WTC11 (cell line): ENCODE measurements around the gene SORT1. TPM values are rescaled to one million over a fixed set of nuclear protein-coding genes. Genes with fewer than 3 reads are reported as not detected.

Source experiments
- ATAC-seq: fragments of 200-7000 bp; cut with Tn5 transposase; 2 replicates; pipeline ENCODE4 v1.10.0; 2021; ENCODE audit warnings: mild to moderate bottlenecking, moderate library complexity
- CTCF ChIA-PET: fragments of 300-600 bp; sonication (Branson Sonifier 250); formaldehyde crosslinking; loops from one replicate; lab custom pipeline; 2021; ENCODE audit warnings: antibody characterized with exemption; lab: Charles Lee
- POLR2A ChIA-PET: fragments of 350-600 bp; sonication (Branson Sonifier 250); formaldehyde crosslinking; loops from one replicate; lab custom pipeline; 2021; ENCODE audit warnings: antibody characterized with exemption; lab: Charles Lee
- DNase-seq: peaks from one replicate; pipeline ENCODE4 v3.0.0; 2021; ENCODE audit warnings: low spot score
- H3K27ac Mint-ChIP-seq: 2 replicates; pipeline ENCODE4 v1.8.0; 2021; ENCODE audit warnings: mixed read lengths
- H3K27me3 Mint-ChIP-seq: 2 replicates; pipeline ENCODE4 v1.8.0; 2021; ENCODE audit warnings: low read depth, mild to moderate bottlenecking, moderate library complexity, mixed read lengths
- H3K36me3 Mint-ChIP-seq: 2 replicates; pipeline ENCODE4 v1.8.0; 2021; ENCODE audit warnings: mixed read lengths
- H3K4me1 Mint-ChIP-seq: 2 replicates; pipeline ENCODE4 v1.8.0; 2022; ENCODE audit warnings: mixed read lengths
- H3K4me3 Mint-ChIP-seq: 2 replicates; pipeline ENCODE4 v1.8.0; 2021; ENCODE audit warnings: mild to moderate bottlenecking, moderate library complexity, mixed read lengths
- H3K9me3 Mint-ChIP-seq: 2 replicates; pipeline ENCODE4 v1.8.0; 2021; ENCODE audit warnings: mixed read lengths
- CBFB ChIP-seq: sonication (generic); formaldehyde crosslinking; IDR thresholded peaks from 2 replicates; pipeline ENCODE4 v1.8.1; 2022; ENCODE audit warnings: mild to moderate bottlenecking, low read depth, missing genetic modification reagents
- EMX1 ChIP-seq: fragments of 250-450 bp; sonication (Bioruptor Pico); IDR thresholded peaks from 2 replicates; pipeline ENCODE4 v1.8.0; 2021; ENCODE audit warnings: mild to moderate bottlenecking
- FOXJ3 ChIP-seq: sonication (generic); formaldehyde crosslinking; IDR thresholded peaks from 2 replicates; pipeline ENCODE4 v1.9.0; 2021; ENCODE audit warnings: missing genetic modification reagents, mild to moderate bottlenecking, borderline replicate concordance
- FOXP1 ChIP-seq: sonication (generic); formaldehyde crosslinking; IDR thresholded peaks from 2 replicates; pipeline ENCODE4 v1.8.0; 2022; ENCODE audit warnings: missing genetic modification reagents, mild to moderate bottlenecking, moderate library complexity, borderline replicate concordance
- HMGA2 ChIP-seq: fragments of 250-450 bp; sonication (Bioruptor Pico); IDR thresholded peaks from 2 replicates; pipeline ENCODE4 v1.4.0; 2021; ENCODE audit warnings: mild to moderate bottlenecking, moderate library complexity
- IRF2 ChIP-seq: sonication (generic); formaldehyde crosslinking; IDR thresholded peaks from 2 replicates; pipeline ENCODE4 v1.8.0; 2022; ENCODE audit warnings: low read depth, missing genetic modification reagents, borderline replicate concordance
- KAT7 ChIP-seq: sonication (generic); formaldehyde crosslinking; IDR thresholded peaks from 2 replicates; pipeline ENCODE4 v1.8.1; 2023; ENCODE audit warnings: missing genetic modification reagents, mild to moderate bottlenecking, borderline replicate concordance
- OVOL2 ChIP-seq: fragments of 250-450 bp; sonication (Bioruptor Pico); IDR thresholded peaks from 2 replicates; pipeline ENCODE4 v1.9.0; 2021; ENCODE audit warnings: mild to moderate bottlenecking, borderline replicate concordance
- PRDM15 ChIP-seq: sonication (generic); formaldehyde crosslinking; IDR thresholded peaks from 2 replicates; pipeline ENCODE4 v1.8.0; 2022; ENCODE audit warnings: missing genetic modification reagents
- ZNF263 ChIP-seq: sonication (generic); formaldehyde crosslinking; IDR thresholded peaks from 2 replicates; pipeline ENCODE4 v1.8.1; 2022; ENCODE audit warnings: low read depth, mild to moderate bottlenecking, moderate library complexity, missing genetic modification reagents
- ZNF317 ChIP-seq: sonication (generic); formaldehyde crosslinking; IDR thresholded peaks from 2 replicates; pipeline ENCODE4 v1.8.1; 2023; ENCODE audit warnings: low read depth, mild to moderate bottlenecking, moderate library complexity, missing genetic modification reagents, borderline replicate concordance
- ZNF425 ChIP-seq: fragments of 250-450 bp; sonication (Bioruptor Pico); conservative IDR thresholded peaks from 2 replicates; pipeline ENCODE4 v1.9.0; 2021; ENCODE audit warnings: mild to moderate bottlenecking
- total RNA-seq: library from RNA; stranded (reverse); gene quantifications from 3 replicates; pipeline ENCODE4 v1.2.3, GENCODE V29; 2021
- TF ChIP-seq, protein P1 (sequence below): sonication (generic); formaldehyde crosslinking; IDR thresholded peaks from 2 replicates; pipeline ENCODE4 v1.8.1; 2022; ENCODE audit warnings: mild to moderate bottlenecking, missing genetic modification reagents, moderate library complexity, borderline replicate concordance
- TF ChIP-seq, protein P2 (sequence below): fragments of 250-450 bp; sonication (Bioruptor Pico); IDR thresholded peaks from 2 replicates; pipeline ENCODE4 v1.9.0; 2021; ENCODE audit warnings: mild to moderate bottlenecking
- TF ChIP-seq, protein P3 (sequence below): sonication (generic); formaldehyde crosslinking; IDR thresholded peaks from 2 replicates; pipeline ENCODE4 v1.8.0; 2022; ENCODE audit warnings: mild to moderate bottlenecking, missing genetic modification reagents
- TF ChIP-seq, protein P4 (sequence below): sonication (generic); formaldehyde crosslinking; IDR thresholded peaks from 2 replicates; pipeline ENCODE4 v1.8.1; 2023; ENCODE audit warnings: mild to moderate bottlenecking, moderate library complexity, missing genetic modification reagents
- TF ChIP-seq, protein P5 (sequence below): sonication (generic); formaldehyde crosslinking; IDR thresholded peaks from 2 replicates; pipeline ENCODE4 v1.8.1; 2023; ENCODE audit warnings: mild to moderate bottlenecking, missing genetic modification reagents, moderate library complexity

Gene SORT1
- total RNA-seq, 1 experiment from 2014 or later = 55.9 TPM

DNA sequence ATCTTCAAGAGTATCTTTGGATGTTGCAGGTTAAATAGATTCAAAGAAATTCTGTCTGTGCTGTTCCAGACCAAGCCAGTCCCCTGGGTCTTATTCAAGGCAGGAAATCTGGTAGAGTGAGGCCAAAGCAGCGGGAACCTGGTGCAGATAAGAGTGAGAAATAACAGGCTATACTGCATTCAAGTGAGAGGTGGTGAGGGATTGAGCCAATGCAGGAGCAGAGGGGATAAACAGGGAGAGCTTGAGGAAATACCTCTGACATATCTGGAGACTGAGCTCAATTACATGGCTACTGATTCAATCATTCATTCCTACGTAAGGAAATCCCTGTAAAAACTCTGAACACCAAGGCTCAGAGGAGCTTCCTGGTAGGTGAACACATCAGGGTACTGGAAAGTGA, 45.8 kb upstream of the SORT1 start:
- CTCF ChIA-PET = no interaction called here
- POLR2A ChIA-PET = no interaction called here
- Mint-ChIP-seq H3K9me3 (no peaks in the 10 kb centered on the region), H3K4me1 (no peaks in the 10 kb centered on the region), H3K4me3 (no peak overlapping the region), H3K27me3 (peaks cover 16% of the 10 kb centered on the region), H3K36me3 (no peaks in the 10 kb centered on the region), H3K27ac (no peak overlapping the region)
- ATAC-seq = no peak
- TF ChIP-seq ZNF263 (CRISPR knock-in tag) = no peak
- TF ChIP-seq IRF2 (CRISPR knock-in tag) = no peak
- TF ChIP-seq HMGA2 (CRISPR knock-in tag) = no peak
- TF ChIP-seq, protein P1, sequence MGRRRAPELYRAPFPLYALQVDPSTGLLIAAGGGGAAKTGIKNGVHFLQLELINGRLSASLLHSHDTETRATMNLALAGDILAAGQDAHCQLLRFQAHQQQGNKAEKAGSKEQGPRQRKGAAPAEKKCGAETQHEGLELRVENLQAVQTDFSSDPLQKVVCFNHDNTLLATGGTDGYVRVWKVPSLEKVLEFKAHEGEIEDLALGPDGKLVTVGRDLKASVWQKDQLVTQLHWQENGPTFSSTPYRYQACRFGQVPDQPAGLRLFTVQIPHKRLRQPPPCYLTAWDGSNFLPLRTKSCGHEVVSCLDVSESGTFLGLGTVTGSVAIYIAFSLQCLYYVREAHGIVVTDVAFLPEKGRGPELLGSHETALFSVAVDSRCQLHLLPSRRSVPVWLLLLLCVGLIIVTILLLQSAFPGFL (CRISPR knock-in tag) = no peak
- DNase-seq = no peak

GRCh38 chr1:109441069-109441468, 43.4 kb upstream of the SORT1 start:
- ATAC-seq (no peak), DNase-seq (no peak)
- Mint-ChIP-seq H3K36me3 (no peaks in the 10 kb centered on the region), H3K9me3 (no peaks in the 10 kb centered on the region), H3K4me1 (no peaks in the 10 kb centered on the region), H3K27me3 (peaks cover 10% of the 10 kb centered on the region), H3K4me3 (no peak overlapping the region), H3K27ac (no peak overlapping the region)
- TF ChIP-seq, protein P2, sequence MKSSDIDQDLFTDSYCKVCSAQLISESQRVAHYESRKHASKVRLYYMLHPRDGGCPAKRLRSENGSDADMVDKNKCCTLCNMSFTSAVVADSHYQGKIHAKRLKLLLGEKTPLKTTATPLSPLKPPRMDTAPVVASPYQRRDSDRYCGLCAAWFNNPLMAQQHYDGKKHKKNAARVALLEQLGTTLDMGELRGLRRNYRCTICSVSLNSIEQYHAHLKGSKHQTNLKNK (CRISPR knock-in tag) = no peak
- TF ChIP-seq PRDM15 (CRISPR knock-in tag) (no peak), OVOL2 (no peak), FOXJ3 (CRISPR knock-in tag) (no peak), ZNF425 (CRISPR knock-in tag) (no peak), KAT7 (CRISPR knock-in tag) (no peak), EMX1 (no peak), ZNF317 (no peak), HMGA2 (CRISPR knock-in tag) (no peak), FOXP1 (CRISPR knock-in tag) (no peak), CBFB (CRISPR knock-in tag) (no peak)
- TF ChIP-seq, protein P3, sequence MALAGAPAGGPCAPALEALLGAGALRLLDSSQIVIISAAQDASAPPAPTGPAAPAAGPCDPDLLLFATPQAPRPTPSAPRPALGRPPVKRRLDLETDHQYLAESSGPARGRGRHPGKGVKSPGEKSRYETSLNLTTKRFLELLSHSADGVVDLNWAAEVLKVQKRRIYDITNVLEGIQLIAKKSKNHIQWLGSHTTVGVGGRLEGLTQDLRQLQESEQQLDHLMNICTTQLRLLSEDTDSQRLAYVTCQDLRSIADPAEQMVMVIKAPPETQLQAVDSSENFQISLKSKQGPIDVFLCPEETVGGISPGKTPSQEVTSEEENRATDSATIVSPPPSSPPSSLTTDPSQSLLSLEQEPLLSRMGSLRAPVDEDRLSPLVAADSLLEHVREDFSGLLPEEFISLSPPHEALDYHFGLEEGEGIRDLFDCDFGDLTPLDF = no peak
- TF ChIP-seq, protein P4, sequence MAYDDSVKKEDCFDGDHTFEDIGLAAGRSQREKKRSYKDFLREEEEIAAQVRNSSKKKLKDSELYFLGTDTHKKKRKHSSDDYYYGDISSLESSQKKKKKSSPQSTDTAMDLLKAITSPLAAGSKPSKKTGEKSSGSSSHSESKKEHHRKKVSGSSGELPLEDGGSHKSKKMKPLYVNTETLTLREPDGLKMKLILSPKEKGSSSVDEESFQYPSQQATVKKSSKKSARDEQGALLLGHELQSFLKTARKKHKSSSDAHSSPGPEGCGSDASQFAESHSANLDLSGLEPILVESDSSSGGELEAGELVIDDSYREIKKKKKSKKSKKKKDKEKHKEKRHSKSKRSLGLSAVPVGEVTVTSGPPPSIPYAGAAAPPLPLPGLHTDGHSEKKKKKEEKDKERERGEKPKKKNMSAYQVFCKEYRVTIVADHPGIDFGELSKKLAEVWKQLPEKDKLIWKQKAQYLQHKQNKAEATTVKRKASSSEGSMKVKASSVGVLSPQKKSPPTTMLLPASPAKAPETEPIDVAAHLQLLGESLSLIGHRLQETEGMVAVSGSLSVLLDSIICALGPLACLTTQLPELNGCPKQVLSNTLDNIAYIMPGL = no peak
- TF ChIP-seq, protein P5, sequence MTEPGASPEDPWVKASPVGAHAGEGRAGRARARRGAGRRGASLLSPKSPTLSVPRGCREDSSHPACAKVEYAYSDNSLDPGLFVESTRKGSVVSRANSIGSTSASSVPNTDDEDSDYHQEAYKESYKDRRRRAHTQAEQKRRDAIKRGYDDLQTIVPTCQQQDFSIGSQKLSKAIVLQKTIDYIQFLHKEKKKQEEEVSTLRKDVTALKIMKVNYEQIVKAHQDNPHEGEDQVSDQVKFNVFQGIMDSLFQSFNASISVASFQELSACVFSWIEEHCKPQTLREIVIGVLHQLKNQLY (CRISPR knock-in tag) = no peak
- POLR2A ChIA-PET = no interaction called here
- CTCF ChIA-PET = no interaction called here
